Measurements from ENCODE around the gene EPB41L3. TPM values are rescaled to one million over a fixed set of nuclear protein-coding genes. Genes with fewer than 3 reads are reported as not detected.
A peak's percentile ranks its signal among the peaks of the same experiment; 100 is the strongest.

Gene EPB41L3
- total RNA-seq, 1 donor from 2014 or later, result 41.7 TPM

DNA sequence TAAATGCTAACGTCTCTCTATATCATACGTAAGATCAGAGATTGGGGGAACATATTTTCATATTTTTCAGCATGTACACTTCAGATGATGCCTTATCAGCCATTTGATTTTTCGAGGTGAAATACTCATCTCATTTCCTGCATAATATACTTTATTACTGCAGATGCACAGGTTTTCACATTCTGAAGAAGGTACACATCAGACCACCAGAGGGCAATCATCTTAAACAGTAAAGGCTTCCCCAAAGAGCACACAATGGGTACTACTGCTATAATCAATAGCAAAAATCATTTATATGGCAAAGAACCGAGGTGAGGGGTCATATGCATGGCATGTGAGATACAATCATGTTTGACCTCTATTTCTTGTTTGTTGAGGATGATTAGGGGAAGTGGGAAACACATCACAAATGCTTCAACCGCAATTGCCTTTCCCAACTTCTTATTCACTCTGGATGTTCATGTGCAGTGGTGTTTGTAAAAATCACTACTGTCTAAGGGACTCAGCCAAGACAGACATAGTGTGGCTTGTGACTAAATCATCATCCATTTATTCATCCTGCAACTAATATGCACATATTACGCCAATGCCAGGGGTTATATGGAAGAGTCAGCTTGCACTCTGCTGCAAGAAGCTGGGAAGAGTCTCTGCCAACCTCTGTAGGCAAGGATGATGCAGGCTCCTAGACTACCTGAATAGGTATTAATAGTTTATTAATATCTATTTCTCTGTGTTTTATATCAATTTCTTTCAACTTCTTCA lies 118.7 kb downstream of the EPB41L3 start:
- no peak overlapping the region for H3K4me3 Mint-ChIP-seq (ENCODE audit: low read depth)
- TF ChIP-seq, protein P1, sequence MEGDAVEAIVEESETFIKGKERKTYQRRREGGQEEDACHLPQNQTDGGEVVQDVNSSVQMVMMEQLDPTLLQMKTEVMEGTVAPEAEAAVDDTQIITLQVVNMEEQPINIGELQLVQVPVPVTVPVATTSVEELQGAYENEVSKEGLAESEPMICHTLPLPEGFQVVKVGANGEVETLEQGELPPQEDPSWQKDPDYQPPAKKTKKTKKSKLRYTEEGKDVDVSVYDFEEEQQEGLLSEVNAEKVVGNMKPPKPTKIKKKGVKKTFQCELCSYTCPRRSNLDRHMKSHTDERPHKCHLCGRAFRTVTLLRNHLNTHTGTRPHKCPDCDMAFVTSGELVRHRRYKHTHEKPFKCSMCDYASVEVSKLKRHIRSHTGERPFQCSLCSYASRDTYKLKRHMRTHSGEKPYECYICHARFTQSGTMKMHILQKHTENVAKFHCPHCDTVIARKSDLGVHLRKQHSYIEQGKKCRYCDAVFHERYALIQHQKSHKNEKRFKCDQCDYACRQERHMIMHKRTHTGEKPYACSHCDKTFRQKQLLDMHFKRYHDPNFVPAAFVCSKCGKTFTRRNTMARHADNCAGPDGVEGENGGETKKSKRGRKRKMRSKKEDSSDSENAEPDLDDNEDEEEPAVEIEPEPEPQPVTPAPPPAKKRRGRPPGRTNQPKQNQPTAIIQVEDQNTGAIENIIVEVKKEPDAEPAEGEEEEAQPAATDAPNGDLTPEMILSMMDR (IDR thresholded peaks at IDR 0.05; ENCODE audit: unreplicated experiment), result peak; percentile 68
- peaks cover 9% of the 10 kb centered on the region for H3K4me1 Mint-ChIP-seq (ENCODE audit: low read depth)
- no peak overlapping the region for H3K27ac Mint-ChIP-seq
- no peaks in the 10 kb centered on the region for H3K9me3 Mint-ChIP-seq (ENCODE audit: low read depth)
- DNase-seq (ENCODE audit: low spot score, unreplicated experiment), result no peak
- no peaks in the 10 kb centered on the region for H3K27me3 Mint-ChIP-seq
- H3K36me3 Mint-ChIP-seq (ENCODE audit: insufficient read depth), result peaks cover 3% of the 10 kb centered on the region

DNA sequence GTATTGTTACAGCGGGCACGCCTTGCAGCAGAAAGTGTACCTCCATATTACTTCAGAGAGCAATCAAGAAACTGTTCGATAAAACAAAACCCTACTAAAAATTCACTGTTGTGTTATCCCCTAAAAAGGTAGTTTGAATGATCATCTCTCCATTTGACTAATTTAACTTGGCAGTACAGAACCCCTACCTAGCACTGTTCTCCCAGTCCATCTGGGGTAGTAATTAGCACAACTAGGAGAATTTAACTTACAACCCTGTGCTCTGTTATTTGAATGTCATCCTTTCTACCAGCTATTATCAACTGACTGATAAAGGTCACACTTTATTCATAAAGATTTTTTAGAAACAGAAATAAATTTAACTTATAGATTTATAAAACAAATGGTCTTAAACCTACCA lies 121.2 kb downstream of the EPB41L3 start:
- H3K27me3 Mint-ChIP-seq, result no peaks in the 10 kb centered on the region
- TF ChIP-seq, protein P1 (IDR thresholded peaks at IDR 0.05; ENCODE audit: unreplicated experiment), result no peak
- H3K4me3 Mint-ChIP-seq (ENCODE audit: low read depth), result no peak overlapping the region
- no peak overlapping the region for H3K27ac Mint-ChIP-seq
- DNase-seq (ENCODE audit: low spot score, unreplicated experiment), result no peak
- peaks cover 5% of the 10 kb centered on the region for H3K4me1 Mint-ChIP-seq (ENCODE audit: low read depth)
- H3K36me3 Mint-ChIP-seq (ENCODE audit: insufficient read depth), result peaks cover 4% of the 10 kb centered on the region
- H3K9me3 Mint-ChIP-seq (ENCODE audit: low read depth), result no peaks in the 10 kb centered on the region

DNA sequence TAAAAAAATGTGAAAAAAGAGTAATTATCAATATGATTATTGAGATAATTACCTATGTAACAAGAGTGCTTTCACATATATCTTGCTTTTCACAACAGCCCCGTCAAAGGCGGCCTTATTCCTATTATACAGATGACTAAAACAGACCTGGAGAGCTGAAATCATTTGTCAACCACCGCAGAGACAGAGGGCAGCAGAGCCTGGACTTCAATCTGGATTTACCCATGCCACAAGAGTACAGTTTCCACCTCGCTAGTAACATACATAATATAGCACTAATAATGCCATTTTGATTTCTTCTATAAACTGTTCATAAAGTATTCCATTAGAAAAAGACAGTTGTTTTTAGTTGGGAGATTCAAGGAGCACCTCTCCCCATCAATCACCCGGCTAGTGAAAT lies 121.8 kb downstream of the EPB41L3 start:
- no peaks in the 10 kb centered on the region for H3K27me3 Mint-ChIP-seq
- H3K27ac Mint-ChIP-seq, result no peak overlapping the region
- DNase-seq (ENCODE audit: low spot score, unreplicated experiment), result no peak
- H3K36me3 Mint-ChIP-seq (ENCODE audit: insufficient read depth), result peaks cover 1% of the 10 kb centered on the region
- H3K4me3 Mint-ChIP-seq (ENCODE audit: low read depth), result no peak overlapping the region
- no peaks in the 10 kb centered on the region for H3K9me3 Mint-ChIP-seq (ENCODE audit: low read depth)
- TF ChIP-seq, protein P1 (IDR thresholded peaks at IDR 0.05; ENCODE audit: unreplicated experiment), result no peak
- peaks cover 5% of the 10 kb centered on the region for H3K4me1 Mint-ChIP-seq (ENCODE audit: low read depth)

DNA sequence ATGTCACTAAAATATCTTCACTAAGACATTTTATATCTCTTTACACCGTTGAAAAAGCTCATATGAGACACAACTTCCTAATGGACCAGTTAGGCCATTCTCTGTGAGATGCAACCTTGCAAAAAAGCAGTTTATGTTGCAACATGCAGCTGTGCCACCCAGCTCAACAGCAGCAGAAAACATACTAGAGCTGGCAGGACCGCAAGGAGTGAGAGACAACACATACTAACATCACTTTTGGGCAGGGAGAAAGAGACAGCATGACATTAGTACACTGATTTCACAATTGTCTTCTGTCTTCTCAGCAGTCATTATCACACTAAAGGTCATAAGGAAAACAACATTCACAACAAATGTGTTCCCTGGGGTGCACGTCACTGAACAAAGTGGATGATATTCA lies 122.9 kb downstream of the EPB41L3 start:
- no peaks in the 10 kb centered on the region for H3K27me3 Mint-ChIP-seq
- no peak overlapping the region for H3K27ac Mint-ChIP-seq
- TF ChIP-seq, protein P1 (IDR thresholded peaks at IDR 0.05; ENCODE audit: unreplicated experiment), result no peak

DNA sequence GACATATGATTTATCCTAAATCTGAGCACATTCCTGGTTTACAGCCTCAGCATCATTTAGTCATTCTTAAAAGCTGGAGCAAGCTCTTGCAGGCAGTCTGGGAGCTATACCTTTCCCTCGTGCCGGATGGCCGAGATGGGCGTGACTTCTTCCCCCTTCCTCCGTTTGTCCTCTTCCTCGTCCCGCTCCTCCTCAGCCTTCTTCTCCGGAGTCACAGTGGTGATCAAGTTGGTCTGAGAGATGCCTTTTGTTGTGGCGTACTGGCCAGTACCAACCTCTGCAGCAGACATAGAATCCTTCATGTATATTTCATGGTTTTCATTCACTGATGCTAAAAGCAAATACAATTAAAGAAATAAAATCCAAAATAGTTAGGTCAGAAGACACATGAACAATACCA lies 124.2 kb downstream of the EPB41L3 start:
- TF ChIP-seq, protein P1 (IDR thresholded peaks at IDR 0.05; ENCODE audit: unreplicated experiment), result no peak
- Mint-ChIP-seq H3K9me3 (ENCODE audit: low read depth) (no peaks in the 10 kb centered on the region), H3K27me3 (no peaks in the 10 kb centered on the region), H3K4me3 (ENCODE audit: low read depth) (no peak overlapping the region), H3K4me1 (ENCODE audit: low read depth) (no peaks in the 10 kb centered on the region), H3K27ac (no peak overlapping the region), H3K36me3 (ENCODE audit: insufficient read depth) (peaks cover 1% of the 10 kb centered on the region)
- DNase-seq (ENCODE audit: low spot score, unreplicated experiment), result no peak

More for the DNA sequence above, 122.9 kb downstream of the EPB41L3 start:
- H3K9me3 Mint-ChIP-seq (ENCODE audit: low read depth), result no peaks in the 10 kb centered on the region
- H3K4me3 Mint-ChIP-seq (ENCODE audit: low read depth), result no peak overlapping the region
- H3K4me1 Mint-ChIP-seq (ENCODE audit: low read depth), result peaks cover 3% of the 10 kb centered on the region
- DNase-seq (ENCODE audit: low spot score, unreplicated experiment), result no peak
- peaks cover 1% of the 10 kb centered on the region for H3K36me3 Mint-ChIP-seq (ENCODE audit: insufficient read depth)
